ENCODE data around the gene PCDH15.

DNA sequence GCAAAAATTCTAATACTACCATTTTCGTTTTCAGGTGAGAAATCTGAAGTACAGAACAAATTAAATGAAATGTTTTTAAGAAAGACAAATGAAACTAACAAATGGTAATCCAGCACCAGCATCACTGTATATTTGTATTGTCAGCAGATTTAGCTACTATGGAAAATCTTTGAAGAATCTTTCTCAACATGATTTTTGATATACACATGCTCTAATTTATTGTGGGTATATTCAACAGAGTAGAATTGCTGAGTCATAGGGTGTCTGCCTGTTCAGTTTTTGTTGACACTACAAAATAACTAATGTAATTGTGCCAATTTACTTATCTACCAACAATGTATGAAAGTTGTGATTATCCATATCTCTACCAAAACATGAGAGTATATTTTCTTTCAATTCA lies 437.6 kb downstream of the PCDH15 start:
- TF ChIP-seq MXI1 (IDR thresholded peaks at IDR 0.05; ENCODE audit: low read depth, low read length) (no peak), GABPA (IDR thresholded peaks at IDR 0.05; ENCODE audit: low read depth) (no peak)
- TF ChIP-seq, protein P1, sequence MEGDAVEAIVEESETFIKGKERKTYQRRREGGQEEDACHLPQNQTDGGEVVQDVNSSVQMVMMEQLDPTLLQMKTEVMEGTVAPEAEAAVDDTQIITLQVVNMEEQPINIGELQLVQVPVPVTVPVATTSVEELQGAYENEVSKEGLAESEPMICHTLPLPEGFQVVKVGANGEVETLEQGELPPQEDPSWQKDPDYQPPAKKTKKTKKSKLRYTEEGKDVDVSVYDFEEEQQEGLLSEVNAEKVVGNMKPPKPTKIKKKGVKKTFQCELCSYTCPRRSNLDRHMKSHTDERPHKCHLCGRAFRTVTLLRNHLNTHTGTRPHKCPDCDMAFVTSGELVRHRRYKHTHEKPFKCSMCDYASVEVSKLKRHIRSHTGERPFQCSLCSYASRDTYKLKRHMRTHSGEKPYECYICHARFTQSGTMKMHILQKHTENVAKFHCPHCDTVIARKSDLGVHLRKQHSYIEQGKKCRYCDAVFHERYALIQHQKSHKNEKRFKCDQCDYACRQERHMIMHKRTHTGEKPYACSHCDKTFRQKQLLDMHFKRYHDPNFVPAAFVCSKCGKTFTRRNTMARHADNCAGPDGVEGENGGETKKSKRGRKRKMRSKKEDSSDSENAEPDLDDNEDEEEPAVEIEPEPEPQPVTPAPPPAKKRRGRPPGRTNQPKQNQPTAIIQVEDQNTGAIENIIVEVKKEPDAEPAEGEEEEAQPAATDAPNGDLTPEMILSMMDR (IDR thresholded peaks at IDR 0.05) = no peak
